ENCODE results near the gene NFIB. TPM values are rescaled to one million over a fixed set of nuclear protein-coding genes. Genes with fewer than 3 reads are reported as not detected.
A peak's percentile ranks its signal among the peaks of the same experiment; 100 is the strongest.

NFIB gene
- total RNA-seq, 2 donors from 2014 or later: 53.0 to 54.0 TPM

- intact Hi-C loops (cut with DNase I): no loop called here
- no peak overlapping the region for H3K4me3 ChIP-seq
- no peak for DNase-seq
- no peaks in the 10 kb centered on the region for H3K36me3 ChIP-seq
- H3K27me3 ChIP-seq: no peaks in the 10 kb centered on the region
- no peak overlapping the region for H3K9ac ChIP-seq (ENCODE audit: low read depth in 2 of 2, low read length in 2 of 2)
- H3K27ac ChIP-seq: no peak overlapping the region
- no peaks in the 10 kb centered on the region for H3K4me1 ChIP-seq
- no peaks in the 10 kb centered on the region for H3K9me3 ChIP-seq
- TF ChIP-seq CTCF (IDR thresholded peaks at IDR 0.05): no peak
Measured at GRCh38 chr9:14186096-14186495, 127.8 kb downstream of the NFIB start.

GRCh38 chr9:14185016-14185415 lies 128.9 kb downstream of the NFIB start:
- H3K27me3 ChIP-seq: no peaks in the 10 kb centered on the region
- no peak overlapping the region for H3K9ac ChIP-seq (ENCODE audit: low read depth in 2 of 2, low read length in 2 of 2)
- no peak for TF ChIP-seq CTCF (IDR thresholded peaks at IDR 0.05)
- H3K4me3 ChIP-seq: no peak overlapping the region
- H3K27ac ChIP-seq: no peak overlapping the region
- intact Hi-C loops (cut with DNase I): no loop called here
- no peaks in the 10 kb centered on the region for H3K9me3 ChIP-seq
- DNase-seq: no peak
- no peaks in the 10 kb centered on the region for H3K4me1 ChIP-seq
- H3K36me3 ChIP-seq: no peaks in the 10 kb centered on the region

GRCh38 chr9:14183001-14183400 lies 130.9 kb downstream of the NFIB start:
- intact Hi-C loops (cut with DNase I): no loop called here
- Histone ChIP-seq H3K9ac (ENCODE audit: low read depth in 2 of 2, low read length in 2 of 2) (no peak overlapping the region), H3K36me3 (no peaks in the 10 kb centered on the region), H3K4me3 (no peak overlapping the region), H3K27ac (no peak overlapping the region), H3K9me3 (no peaks in the 10 kb centered on the region), H3K27me3 (no peaks in the 10 kb centered on the region), H3K4me1 (no peaks in the 10 kb centered on the region)
- no peak for TF ChIP-seq CTCF (IDR thresholded peaks at IDR 0.05)
- no peak for DNase-seq

DNA sequence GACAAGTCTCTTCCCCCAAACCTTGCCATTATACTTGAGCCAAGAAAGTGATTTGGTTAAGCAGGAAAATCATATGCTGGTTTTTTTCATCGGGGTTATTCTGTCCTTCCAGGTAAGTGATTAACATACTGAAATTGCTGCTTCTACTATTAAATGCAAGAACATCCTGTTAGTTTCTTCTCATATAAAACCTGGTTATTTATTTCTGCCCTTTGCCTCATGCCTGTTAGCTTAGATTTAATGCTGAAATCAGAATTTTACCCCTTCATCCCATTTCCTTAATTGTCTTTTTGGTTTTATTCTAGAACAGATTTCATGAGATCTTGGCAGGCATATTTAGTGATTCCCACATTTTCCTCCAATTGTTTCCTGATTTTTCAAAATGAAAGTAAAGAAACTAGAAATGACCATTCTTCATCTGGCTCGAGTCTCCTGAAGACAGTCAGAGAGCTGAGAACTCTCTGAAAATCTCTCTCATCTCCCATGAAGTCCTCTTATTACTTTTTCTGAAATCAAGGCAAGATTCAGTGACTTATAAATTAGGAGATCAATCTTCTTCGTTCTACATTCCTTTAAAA lies 132.9 kb downstream of the NFIB start:
- Histone ChIP-seq H3K36me3 (no peaks in the 10 kb centered on the region), H3K27ac (peak overlapping the region; percentile 71), H3K27me3 (no peaks in the 10 kb centered on the region), H3K9ac (ENCODE audit: low read depth in 2 of 2, low read length in 2 of 2) (peak overlapping the region in 1 of 2 donors; percentile 69), H3K9me3 (no peaks in the 10 kb centered on the region), H3K4me3 (peak overlapping the region; percentile 6), H3K4me1 (no peaks in the 10 kb centered on the region)
- no peak for DNase-seq
- intact Hi-C loops (cut with DNase I): no loop called here
- no peak for TF ChIP-seq CTCF (IDR thresholded peaks at IDR 0.05)

DNA sequence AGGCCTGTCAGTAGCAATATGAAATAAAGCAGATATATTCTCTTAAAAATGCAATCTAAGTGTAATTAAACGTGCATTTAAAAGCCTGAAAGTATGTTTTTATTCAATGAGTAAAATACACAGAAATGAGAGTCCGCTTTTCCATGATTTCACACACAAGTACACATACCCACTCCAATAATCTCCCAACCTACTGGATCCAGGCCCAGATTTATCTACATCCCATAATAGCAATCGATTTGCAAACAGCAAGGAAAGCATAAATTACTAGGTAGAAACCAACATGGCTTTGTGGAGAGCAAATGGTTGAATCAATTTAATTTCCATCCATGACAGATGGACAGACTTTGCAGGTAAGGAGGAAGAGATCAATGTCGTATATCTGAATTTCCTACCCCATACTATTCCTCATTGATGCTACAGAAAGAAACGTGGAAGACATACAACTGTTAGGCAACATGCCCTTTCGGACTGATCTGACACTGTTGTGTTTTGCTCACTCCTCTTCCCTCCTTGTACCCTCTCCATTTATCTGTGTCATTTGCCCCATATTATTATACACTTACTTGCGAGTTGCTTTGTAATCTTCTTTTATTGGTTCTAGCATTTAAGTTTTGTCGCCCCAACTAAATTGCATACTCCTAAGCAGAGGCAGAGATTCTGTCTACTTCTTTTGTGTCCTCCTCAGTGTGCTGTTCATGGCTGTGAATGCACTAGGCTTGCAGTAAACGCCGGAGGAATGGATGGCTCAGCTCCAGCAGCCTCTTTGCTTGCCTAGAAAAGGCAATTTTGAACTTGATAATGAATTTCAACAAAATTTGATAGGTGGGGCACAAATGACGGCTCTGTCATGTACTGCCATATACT lies 133.6 kb downstream of the NFIB start:
- Histone ChIP-seq H3K36me3 (no peaks in the 10 kb centered on the region), H3K4me1 (no peaks in the 10 kb centered on the region), H3K27me3 (no peaks in the 10 kb centered on the region), H3K4me3 (peak overlapping the region; percentile 6), H3K9me3 (no peaks in the 10 kb centered on the region), H3K9ac (ENCODE audit: low read depth in 2 of 2, low read length in 2 of 2) (peak overlapping the region in 1 of 2 donors; percentile 69), H3K27ac (peak overlapping the region; percentile 71)
- peak; percentile 47 for DNase-seq
- intact Hi-C loops (cut with DNase I): no loop called here
- TF ChIP-seq CTCF (IDR thresholded peaks at IDR 0.05): no peak

Measured in colonic mucosa (tissue), 4 donors.